ENCODE measurements around the gene CASQ1. TPM values are rescaled to one million over a fixed set of nuclear protein-coding genes. Genes with fewer than 3 reads are reported as not detected.

Gene CASQ1
- under 1 TPM; 0.15 to 0.34 (median 0.18) TPM for polyA plus RNA-seq (ENCODE audit: insufficient read length in 3 of 3)

DNA sequence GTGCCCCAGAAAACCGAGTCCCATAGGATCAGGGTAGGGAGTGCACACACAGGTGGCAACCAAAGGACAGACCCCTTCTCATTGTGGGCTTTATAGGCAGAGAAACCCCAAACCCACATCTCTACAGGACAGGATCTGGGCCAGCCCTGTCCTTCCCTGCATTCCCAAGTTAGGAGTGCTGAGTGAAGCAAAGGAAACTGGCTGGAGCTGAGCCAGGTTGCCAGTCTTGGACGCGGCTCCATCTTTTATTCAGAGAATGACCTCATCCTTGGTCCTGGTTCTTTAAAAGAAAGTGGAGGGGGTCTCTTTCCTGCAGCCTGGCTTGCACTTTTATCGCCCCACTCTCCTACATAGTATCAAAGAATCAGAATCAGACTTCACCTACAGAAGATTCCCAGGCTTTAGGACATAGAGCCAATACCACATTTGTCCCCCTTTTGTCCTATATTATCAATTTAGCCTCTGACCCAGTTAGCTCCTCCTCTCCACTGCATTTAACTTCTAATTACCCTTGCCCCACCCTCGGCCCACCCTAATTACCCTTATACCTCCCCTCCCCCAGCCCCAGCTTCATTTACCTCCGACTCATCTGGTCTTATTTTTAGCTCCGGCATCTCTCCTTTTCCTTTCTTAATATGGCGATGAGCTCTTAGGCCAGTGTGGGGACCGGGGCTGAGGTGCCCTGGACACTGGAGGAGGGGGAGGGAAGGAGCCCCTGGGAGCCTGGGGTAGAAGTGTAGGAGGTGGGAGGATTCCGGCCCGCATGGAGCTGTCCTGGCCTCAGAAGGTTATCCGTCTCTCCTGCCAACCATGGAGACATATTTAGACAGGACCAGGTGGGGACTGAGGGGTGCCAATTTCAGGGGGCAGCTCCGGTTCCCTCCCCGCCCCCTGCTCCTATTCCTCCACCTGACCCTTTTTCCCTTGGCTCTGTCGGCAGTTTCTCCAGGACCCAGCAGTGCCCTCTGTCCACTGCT is at the start of gene CASQ1:
TSS of gene CASQ1 (plus strand) at position 927 of the 977 bp plus-strand sequence. CDS start 177 bp downstream, outside the sequence.
- no peak for DNase-seq (ENCODE audit: low read depth in 3 of 3, low spot score in 2 of 3)

DNA sequence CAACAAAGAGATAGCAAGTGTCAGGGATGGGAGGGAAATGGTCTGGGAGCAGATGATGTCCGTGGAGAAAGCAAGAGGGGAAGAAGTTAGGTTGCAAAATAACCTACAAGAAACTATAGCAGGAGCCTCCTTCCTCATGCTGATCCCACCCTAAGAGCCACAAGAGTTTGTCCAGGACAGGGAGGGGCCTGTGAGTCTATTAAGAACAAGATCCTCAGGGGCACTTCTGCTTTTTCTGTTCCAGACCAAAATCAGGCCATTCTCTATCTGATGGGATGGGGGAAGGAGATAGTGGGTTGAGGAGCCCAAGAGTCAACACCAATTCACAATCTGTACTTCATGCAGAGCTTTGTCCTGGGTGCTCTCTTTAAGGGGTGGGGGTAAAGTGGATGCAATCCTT is 46.7 kb upstream of the CASQ1 start:
- no peak for DNase-seq (ENCODE audit: low read depth in 3 of 3, low spot score in 2 of 3)

DNA sequence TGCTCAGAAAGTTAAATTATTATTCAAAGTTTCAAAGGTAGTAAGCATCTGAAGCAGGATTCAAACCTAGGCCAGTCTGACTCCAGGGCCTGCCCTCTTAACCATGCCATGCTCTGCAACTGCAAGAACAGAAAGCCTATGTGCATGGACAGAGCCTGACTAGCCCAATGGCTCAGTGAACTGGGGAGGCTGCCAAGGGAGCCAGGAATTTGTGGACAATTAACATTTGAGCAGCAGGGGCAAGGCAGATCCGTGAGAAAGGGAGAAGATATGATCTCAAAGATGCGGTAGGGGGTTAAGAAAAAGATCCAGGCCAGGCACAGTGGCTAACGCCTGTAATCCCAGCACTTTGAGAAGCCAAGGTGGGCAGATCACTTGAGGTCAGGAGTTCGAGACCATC is 45.5 kb upstream of the CASQ1 start:
- DNase-seq (ENCODE audit: low read depth in 3 of 3, low spot score in 2 of 3): no peak

DNA sequence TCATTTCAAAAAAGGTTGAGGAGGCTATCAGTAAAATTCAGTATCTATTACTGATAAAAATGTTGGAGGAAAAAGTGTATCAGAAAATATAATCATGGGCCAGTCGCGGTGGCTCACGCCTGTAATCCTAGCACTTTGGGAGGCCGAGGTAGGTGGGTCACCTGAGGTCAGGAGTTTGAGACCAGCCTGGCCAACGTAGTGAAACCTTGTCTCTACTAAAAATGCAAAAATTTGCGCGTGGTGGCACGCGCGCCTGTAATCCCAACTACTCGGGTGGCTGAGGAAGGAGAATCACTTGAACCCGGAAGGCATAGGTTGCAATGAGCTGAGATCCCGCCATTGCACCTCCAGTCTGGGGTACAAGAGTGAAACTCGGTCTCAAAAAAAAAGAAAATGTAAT is 44.3 kb upstream of the CASQ1 start:
- no peak for DNase-seq (ENCODE audit: low read depth in 3 of 3, low spot score in 2 of 3)

DNA sequence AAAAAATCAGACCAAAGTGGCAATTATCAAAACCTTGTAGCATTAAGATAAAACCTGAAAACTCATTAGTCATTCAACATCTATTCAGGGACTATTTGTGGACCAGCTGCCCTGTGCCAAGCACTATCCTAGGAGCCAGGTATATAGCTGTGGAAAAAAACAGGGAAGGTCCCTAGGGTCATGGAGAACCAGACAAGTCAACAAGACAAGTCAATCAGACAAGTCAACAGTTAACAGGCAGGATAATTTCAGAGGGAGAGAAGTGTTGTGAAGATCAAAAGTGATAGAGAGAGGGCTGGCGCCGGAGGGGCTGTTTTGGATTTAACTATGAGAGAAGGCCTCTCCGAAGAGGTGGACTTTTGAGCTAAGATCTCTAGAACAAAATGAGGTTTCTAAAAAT is 42.3 kb upstream of the CASQ1 start:
- DNase-seq (ENCODE audit: low read depth in 3 of 3, low spot score in 2 of 3): no peak

DNA sequence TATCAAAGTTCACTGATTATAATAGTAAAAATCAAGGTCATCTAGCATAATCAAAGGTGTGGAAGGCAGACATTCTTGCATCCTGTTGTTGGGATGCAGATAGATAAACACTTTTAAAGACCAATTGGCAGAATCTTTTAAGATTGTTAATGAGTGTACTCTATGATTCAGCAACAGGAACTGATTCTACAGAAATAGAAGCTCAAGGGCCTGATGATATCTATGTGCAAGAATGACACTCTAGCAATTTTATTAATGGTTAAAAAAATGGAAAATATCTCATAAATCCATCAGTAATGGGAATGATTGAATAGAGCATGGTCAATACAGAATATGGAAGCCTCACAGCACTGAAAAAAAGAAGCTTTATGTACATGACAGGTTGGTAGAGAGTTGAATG is 41.1 kb upstream of the CASQ1 start:
- no peak for DNase-seq (ENCODE audit: low read depth in 3 of 3, low spot score in 2 of 3)

DNA sequence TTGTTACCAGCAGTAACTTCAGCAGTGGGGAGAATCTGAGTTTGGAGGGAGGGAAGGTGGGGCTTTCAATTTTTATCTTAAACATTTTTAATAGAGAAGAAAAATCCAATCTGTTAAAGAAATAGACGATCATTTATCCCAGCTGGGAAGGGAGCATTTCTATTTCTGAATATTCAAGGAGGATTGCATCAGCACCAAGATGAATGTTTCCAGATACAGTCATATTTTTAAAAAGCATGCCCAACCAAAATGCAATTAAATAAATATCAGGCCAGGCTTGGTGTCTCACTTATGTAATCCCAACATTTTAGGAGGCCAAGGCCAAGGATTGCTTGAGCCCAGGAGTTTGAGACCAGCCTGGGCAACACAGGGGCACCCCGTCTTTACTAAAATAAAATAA is 40.7 kb upstream of the CASQ1 start:
- DNase-seq (ENCODE audit: low read depth in 3 of 3, low spot score in 2 of 3): no peak

DNA sequence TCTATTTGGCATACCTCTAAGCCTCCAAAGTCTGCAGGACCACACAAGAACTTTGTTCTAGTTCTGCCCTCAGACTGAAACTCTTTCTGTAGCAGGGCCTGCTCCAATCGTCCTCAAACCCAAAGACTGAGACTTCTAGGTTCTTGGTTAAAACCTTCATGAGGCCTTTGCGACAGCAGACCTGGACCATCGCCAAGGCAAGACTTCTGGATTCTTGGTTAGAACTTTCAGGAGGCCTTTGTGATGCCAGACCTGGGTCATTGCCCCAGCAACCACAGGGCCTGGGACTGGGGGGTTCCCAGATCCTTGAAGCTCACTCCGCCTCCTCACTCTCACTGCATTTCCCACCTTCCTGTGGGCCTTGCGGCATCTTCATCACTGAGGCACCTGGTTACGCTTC is 39.1 kb upstream of the CASQ1 start, which contains the start of gene ATP1A4:
TSS of gene ATP1A4 (plus strand) at position 301 of the 400 bp plus-strand sequence. CDS start 438 bp downstream, outside the sequence.
- no peak for DNase-seq (ENCODE audit: low read depth in 3 of 3, low spot score in 2 of 3)

DNA sequence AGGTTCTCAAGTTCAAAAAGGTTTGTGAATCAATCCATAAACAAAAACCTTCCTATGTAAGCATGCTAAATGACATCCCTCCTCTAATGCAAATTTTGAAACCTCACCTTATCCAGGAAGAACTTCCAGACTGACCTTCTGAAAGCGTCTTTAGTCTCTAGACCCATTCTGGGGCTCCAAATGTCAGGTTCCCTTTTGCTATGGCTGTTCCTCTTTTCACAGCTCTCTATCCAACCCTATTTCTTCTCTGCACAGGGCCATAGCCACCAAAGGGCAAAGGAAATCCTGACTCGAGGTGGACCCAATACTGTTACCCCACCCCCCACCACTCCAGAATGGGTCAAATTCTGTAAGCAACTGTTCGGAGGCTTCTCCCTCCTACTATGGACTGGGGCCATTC is 35.6 kb upstream of the CASQ1 start:
- no peak for DNase-seq (ENCODE audit: low read depth in 3 of 3, low spot score in 2 of 3)

DNA sequence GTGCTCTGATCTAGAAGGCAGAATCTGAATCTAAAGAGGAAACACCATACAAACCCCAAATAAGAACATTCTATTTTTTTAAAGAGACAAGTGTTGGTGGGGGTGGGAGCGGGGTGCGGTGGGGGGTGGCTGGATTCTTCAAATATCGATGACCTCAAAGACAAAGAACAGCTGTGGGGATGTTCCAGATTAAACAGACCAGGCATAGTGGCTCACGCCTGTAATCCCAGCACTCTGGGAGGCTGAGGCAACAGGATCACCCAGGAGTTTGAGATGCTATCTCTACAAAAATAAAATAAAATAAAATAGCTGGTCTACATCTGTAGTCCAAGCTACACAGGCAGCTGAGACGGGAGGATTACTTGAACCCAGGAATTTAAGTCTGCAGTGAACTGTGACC is 34.0 kb upstream of the CASQ1 start:
- no peak for DNase-seq (ENCODE audit: low read depth in 3 of 3, low spot score in 2 of 3)

DNA sequence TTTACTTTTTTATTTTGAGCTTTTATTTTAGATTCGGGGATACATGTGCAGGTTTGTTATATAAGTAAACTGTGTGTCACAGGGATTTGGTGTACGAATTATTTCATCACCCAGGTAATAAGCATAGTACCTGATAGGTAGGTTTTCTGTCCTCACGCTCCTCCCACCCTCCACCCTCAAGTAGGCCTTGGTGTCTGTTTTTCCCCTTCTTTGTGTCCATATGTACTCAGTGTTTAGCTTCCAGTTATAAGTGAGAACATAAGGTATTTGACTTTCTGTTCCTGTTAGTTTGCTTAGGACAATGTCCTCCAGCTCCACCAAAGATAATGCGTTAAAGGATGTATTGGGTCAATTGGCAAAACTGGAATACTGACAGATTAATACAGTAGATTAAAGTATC is 33.2 kb upstream of the CASQ1 start:
- DNase-seq (ENCODE audit: low read depth in 3 of 3, low spot score in 2 of 3): no peak

DNA sequence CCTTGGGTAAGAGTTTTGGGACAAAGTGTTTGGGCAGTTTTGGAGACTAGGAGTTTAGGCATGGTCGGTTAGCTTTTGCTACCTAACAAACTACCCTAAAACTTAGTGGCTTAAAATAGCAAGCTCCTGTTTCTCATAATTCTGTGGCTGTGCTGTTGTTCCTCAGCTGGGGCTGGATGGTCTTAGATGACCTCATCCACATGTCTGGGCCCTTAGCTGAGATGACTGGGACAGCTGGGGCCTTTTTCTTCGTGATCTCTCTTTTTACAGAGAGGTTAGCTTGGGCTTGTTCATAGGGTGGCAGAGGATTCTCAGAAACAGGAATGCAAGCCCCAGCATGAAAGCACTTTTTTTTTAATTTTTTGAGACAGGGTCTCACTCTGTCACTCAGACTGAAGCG is 32.3 kb upstream of the CASQ1 start:
- no peak for DNase-seq (ENCODE audit: low read depth in 3 of 3, low spot score in 2 of 3)

DNA sequence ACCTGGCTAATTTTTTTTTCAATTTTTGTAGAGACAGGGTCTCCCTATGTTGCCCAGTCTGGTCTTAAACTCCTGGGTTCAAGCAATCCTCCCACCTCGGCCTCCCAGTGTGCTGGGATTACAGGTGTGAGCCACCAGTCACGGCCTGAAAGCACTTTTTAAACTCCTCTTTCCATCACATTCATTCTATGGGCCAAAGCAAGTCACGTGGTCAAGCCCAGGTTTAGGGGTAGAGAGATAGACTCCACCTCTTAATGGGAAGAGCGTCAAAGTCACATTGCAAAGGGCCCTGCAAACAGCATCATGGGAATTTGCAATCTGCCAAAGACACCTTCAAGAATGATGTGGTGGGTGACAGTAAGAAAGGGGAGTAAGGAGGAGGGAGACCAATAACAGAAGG is 31.8 kb upstream of the CASQ1 start:
- DNase-seq (ENCODE audit: low read depth in 3 of 3, low spot score in 2 of 3): no peak

DNA sequence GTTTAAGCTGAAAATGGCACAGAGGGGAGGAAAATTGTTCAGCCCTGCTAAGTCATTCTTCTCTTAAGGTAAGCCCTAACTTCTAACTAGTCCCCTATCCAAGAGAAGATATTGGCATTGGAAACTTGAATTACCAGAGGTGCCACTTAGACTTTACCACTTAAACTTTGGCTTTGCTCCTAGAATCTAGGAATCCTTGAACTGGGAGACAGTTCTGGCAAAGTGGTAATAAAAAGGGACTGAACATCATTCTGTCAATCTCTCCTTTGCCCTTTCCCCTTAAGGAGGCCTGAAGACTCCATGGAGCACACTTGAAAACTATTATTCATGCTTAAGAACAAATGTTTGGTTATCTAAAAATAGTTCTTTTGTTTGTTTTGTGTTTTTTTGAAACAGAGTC is 30.5 kb upstream of the CASQ1 start:
- DNase-seq (ENCODE audit: low read depth in 3 of 3, low spot score in 2 of 3): no peak

DNA sequence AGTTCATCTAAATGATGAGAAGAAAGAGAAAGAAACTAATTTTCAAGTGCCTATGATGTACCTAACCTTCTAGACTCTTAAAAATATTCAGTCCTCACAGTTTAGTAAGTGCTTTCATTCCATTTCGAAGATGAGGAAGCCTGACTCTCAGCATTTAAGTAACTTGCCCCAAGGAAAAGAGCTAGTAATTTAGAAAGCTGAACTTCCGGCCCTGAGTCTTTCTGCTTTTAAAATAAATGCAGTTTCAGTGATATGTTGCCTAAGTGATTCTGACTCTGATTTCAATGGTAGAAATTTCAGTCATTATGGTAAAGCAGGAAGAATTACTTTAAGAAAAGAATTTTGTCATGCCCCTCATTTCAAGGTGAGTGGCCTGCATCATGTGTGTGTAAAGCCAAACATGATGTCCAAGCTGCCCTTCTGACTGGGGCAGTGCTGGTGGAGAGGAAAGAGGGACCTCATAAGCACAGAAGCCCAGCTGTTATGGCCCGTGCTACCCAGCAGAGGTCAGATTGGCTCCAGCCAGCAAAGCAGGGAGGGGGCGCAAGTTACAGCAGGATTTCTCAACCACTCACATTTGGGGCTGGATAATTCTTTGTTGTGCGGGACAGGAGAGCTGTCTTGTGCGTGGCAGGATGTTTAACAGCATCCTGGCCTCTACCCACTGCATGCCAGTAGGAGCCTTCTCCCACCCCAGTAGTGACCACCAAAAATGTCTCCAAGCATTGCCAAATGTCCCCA is 28.2 kb upstream of the CASQ1 start:
- no peak for DNase-seq (ENCODE audit: low read depth in 3 of 3, low spot score in 2 of 3)

DNA sequence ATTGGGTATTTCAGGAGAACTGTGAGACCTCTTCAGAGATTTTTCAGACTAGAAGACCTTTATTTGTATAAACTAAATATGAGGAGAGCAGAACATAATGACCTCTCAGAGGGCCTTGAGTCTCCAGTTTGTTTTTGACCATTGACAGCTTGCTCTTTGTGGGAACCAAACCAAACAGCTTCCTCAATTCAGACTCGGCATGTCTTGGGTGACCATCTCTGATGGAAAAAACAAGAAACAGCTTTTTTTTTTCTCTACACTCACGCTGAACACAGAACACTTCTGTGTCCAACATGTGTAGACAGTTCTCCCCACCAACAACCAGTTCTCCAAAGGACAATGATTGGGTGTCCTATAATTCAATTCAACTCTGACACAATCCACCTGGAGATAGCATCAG is 27.4 kb upstream of the CASQ1 start:
- no peak for DNase-seq (ENCODE audit: low read depth in 3 of 3, low spot score in 2 of 3)

DNA sequence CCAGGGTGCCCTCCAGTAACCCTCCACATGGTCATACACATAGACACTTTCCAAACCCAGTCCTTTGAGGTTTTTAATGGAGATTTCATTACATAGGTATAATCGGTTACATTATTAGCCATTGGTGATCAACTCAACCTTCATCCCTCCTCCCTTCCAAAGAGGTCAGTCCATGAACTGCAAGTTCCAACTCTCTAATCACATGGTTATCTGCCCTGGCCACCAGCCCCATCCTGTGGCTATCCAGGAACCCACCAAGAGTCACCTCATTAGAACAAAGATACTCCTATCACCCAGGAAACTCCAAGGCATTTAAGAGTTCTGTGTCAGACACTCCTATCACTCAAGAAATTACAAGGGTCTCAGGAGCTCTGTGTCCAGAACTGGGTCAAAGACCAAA is 26.8 kb upstream of the CASQ1 start:
- DNase-seq (ENCODE audit: low read depth in 3 of 3, low spot score in 2 of 3): no peak

DNA sequence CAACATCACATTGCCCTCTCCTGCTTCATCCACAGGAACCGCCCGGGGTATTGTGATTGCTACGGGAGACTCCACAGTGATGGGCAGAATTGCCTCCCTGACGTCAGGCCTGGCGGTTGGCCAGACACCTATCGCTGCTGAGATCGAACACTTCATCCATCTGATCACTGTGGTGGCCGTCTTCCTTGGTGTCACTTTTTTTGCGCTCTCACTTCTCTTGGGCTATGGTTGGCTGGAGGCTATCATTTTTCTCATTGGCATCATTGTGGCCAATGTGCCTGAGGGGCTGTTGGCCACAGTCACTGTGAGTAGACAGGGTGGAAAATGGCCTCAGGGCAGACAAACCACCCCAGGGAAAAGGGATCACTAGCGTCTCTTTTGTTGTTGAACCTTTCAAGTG is 26.3 kb upstream of the CASQ1 start:
- DNase-seq (ENCODE audit: low read depth in 3 of 3, low spot score in 2 of 3): no peak

DNA sequence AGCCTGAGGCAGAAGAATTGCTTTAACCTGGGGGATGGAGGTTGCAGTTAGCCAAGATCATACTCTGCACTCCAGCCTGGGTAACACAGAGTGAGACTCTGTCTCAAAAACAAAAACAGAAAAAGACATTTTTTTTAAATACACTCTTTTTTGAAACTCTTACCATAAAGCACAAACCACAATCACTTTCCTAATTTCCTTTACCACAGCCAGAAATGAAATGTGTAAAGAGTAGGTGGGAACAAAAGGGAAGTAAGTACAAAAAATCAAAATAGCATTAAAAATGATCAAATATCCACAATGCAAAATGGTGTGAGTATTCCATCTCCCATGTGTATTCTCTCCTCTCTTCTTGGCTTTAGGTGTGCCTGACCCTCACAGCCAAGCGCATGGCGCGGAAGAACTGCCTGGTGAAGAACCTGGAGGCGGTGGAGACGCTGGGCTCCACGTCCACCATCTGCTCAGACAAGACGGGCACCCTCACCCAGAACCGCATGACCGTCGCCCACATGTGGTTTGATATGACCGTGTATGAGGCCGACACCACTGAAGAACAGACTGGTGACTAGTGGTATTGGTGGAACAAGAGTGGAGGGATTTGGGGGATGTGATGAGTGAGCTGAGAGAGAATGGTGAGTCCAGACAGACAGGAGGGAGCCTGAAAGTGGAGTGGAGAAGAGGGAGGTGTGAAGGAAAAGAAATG is 24.1 kb upstream of the CASQ1 start:
- DNase-seq (ENCODE audit: low read depth in 3 of 3, low spot score in 2 of 3): no peak

DNA sequence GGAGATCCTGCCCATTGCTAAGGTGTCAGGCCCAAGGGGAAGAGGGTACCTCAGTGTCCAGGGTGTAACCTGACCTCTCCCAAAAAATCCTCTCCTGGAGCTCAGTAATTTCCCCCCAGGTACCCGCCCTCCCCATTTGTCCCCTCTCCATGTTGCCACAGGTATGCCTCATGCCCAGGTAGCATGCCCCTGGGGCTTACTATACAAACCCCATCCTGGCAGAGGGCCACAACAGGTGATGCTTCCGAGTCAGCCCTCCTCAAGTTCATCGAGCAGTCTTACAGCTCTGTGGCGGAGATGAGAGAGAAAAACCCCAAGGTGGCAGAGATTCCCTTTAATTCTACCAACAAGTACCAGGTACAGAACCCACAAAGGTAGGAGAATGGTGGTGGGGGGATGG is 23.3 kb upstream of the CASQ1 start:
- no peak for DNase-seq (ENCODE audit: low read depth in 3 of 3, low spot score in 2 of 3)

DNA sequence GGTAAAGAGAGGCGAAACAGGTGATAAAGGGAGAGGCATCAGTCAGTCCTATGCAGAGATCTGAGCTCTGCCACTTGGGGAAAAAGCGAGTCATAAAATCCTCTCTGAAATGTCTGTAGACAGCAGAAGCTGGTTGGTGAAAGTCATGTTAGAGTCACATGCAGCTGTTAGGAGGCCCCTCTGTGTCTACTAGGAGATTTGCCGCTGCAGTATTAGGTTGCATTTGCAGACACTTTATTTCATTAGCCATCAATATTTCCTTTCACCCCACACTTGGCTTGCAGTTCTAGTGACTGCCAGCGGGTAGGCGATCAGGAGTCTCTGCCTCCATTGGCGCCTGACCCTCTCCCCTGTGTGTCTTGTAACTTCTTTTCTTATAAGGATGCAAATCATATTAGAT is 22.8 kb upstream of the CASQ1 start:
- DNase-seq (ENCODE audit: low read depth in 3 of 3, low spot score in 2 of 3): no peak
